OCI-LY1 (cell line): ENCODE data around the gene NKAIN2.

Experiments used
- EZH2 ChIP-seq: fragments of 200-600 bp; sonication (generic), shearing (Covaris generic); IDR thresholded peaks from 2 replicates; pipeline ENCODE4 v1.8.0; 2017; ENCODE audit warnings: borderline replicate concordance, mixed run types, mild to moderate bottlenecking, antibody characterized with exemption, low read length, moderate library complexity, mixed read lengths
- TF ChIP-seq, protein P1 (sequence below): fragments of 200-600 bp; sonication (generic), shearing (Covaris generic); IDR thresholded peaks from 2 replicates; pipeline ENCODE4 v1.5.1; 2017; ENCODE audit warnings: mild to moderate bottlenecking, antibody characterized with exemption, low read length, moderate library complexity, mixed read lengths

DNA sequence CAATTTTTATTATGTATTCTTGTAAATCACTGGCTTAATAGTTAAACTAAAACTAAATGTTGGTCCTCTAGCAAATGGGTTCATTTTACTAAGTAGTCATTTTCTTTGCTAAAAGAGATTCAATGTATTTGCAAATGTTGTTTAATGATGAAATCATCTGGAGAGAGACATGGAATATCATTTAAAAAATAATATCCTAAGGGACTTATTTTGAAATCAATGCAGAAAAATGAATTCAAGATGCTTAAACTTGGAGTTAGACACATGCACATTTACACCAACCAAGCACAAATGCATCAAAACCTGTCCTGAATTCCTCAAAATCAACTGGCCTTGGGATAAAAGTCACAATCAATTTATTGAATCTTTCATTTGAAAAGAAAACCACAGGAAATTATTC lies 993.6 kb downstream of the NKAIN2 start:
- TF ChIP-seq, protein P1, sequence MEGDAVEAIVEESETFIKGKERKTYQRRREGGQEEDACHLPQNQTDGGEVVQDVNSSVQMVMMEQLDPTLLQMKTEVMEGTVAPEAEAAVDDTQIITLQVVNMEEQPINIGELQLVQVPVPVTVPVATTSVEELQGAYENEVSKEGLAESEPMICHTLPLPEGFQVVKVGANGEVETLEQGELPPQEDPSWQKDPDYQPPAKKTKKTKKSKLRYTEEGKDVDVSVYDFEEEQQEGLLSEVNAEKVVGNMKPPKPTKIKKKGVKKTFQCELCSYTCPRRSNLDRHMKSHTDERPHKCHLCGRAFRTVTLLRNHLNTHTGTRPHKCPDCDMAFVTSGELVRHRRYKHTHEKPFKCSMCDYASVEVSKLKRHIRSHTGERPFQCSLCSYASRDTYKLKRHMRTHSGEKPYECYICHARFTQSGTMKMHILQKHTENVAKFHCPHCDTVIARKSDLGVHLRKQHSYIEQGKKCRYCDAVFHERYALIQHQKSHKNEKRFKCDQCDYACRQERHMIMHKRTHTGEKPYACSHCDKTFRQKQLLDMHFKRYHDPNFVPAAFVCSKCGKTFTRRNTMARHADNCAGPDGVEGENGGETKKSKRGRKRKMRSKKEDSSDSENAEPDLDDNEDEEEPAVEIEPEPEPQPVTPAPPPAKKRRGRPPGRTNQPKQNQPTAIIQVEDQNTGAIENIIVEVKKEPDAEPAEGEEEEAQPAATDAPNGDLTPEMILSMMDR = no peak
- TF ChIP-seq EZH2 = no peak
